Stimulated activated CD8-positive, alpha-beta memory T cell treated with anti-CD3 and anti-CD28 coated beads, Interleukin-15, amount 100 ng/mL, for 1 hour (primary cell): Measurements from ENCODE around the gene DNAH3.
"Not testable (repeated sequence)": the region's sequence is repeated elsewhere in the genome, so short reads cannot be mapped to it uniquely, and the experiment has no call there.

Experiments used
- DNase-seq: peaks from one replicate; pipeline ENCODE4 v3.0.0-alpha.2; 2020; ENCODE audit warnings: low read depth

Gene DNAH3

DNA sequence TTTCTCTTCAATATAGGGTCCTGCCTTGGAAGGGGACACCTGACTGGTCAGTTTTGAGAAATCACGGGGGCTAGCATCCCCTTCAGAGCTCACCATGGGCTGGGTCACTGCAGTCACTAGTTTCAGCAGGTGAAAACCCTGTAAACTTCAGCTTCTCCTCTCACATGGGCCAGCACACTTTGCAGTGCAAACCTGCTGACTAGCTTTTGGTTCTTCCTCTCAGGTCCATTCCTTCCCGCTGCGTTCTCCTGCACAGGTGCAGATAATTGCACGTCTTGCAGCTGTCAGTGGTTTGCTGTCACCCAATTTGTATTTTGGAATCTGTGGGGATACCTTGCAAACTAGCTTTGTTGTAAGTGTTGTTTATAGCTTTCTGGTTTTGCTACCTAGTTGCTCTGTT is 154.9 kb downstream of the DNAH3 start:
- DNase-seq: no peak

GRCh38 chr16:20989496-20990070 is 161.1 kb downstream of the DNAH3 start:
- not testable (repeated sequence) for DNase-seq

- no peak for DNase-seq
These were observed 163.6 kb downstream of the DNAH3 start for GRCh38 chr16:20987049-20987448.

GRCh38 chr16:20984019-20984418 is 166.6 kb downstream of the DNAH3 start:
- no peak for DNase-seq

DNA sequence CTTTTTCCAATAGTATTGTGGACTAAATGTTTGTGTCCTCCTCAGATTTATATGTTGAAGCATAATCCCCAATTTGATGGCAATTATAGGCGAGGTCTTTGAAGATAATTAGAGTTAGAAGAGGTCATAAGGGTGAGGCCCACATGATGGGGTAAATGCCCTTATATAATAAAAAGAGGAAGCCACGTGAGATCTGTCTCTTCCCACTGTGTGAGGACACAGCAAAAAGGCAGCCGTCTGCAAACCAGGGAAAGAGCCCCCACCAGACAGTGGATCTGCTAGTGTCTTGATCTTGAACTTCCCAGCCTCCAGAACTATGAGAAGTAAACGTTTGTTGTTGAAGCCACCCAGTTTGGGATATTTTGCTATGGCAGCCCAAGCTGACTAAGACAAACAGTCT is 174.1 kb downstream of the DNAH3 start:
- no peak for DNase-seq

DNA sequence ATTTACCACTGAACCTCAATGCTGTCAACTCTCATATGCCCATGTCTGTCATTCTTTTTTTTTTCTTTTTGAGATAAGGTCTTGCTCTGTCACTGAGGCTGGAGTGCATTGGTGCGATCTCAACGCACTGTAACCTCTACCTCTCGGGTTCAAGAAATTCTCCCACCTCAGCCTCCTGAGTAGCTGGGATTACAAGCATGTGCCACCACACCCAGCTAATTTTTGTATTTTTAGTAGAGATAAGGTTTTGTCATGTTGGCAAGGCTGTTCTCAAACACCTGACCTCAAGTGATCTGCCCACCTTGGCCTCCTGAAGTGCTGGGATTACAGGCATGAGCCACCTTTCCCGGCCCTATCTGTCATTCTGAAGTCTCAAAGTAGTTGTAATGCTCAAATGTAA is 177.4 kb downstream of the DNAH3 start:
- DNase-seq: not testable (repeated sequence)

- no peak for DNase-seq
These were observed 179.2 kb downstream of the DNAH3 start for GRCh38 chr16:20971401-20971800.

- no peak for DNase-seq
These were observed 181.3 kb downstream of the DNAH3 start for GRCh38 chr16:20969386-20969785.

DNA sequence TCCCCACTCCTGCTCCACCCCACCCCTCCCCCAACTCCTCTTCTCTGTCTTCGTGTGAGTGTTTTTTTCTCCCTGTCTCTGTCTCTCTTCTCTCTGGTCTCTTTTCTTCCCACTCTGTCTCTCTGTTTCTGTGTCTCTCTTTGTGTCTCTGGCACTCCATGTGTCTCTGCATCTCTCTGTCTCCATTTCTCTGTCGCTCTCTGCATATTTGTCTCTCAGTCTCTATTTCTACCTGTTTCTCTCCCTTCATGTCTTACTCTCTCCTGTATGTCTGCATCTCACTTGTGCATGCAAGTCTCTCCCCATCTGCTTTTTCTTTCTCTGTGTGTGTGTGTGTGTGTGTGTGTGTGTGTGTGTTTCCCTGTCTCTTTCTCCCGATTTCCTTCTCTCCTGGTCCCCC is 181.9 kb downstream of the DNAH3 start:
- no peak for DNase-seq

GRCh38 chr16:20960899-20961298 is 189.7 kb downstream of the DNAH3 start:
- no peak for DNase-seq

- DNase-seq: no peak
These were observed 193.5 kb downstream of the DNAH3 start for GRCh38 chr16:20957153-20957552.

DNA sequence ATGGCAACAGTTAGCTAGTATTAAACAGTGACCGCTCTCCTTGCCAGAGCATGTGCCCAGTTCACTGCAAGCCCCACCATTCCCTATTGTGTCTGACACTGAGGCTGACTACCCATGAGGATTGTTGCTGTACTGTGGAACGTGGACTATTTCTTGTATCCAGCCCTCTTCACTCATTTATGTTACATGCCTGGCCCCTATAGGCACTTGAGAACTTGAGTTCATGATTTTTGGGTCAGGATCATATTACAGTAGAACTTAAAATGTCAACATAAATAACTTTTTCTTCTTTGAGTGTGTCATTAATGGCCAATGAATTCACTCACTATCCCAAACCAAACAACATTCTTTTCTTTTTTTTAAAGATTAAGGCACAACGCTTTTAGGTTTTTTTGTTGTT is 194.3 kb downstream of the DNAH3 start:
- DNase-seq: no peak

GRCh38 chr16:20954574-20954973 is 196.1 kb downstream of the DNAH3 start:
- no peak for DNase-seq

GRCh38 chr16:20952139-20952920 is 198.3 kb downstream of the DNAH3 start:
- no peak for DNase-seq

- no peak for DNase-seq
These were observed 200.4 kb downstream of the DNAH3 start for GRCh38 chr16:20950294-20950693.

DNA sequence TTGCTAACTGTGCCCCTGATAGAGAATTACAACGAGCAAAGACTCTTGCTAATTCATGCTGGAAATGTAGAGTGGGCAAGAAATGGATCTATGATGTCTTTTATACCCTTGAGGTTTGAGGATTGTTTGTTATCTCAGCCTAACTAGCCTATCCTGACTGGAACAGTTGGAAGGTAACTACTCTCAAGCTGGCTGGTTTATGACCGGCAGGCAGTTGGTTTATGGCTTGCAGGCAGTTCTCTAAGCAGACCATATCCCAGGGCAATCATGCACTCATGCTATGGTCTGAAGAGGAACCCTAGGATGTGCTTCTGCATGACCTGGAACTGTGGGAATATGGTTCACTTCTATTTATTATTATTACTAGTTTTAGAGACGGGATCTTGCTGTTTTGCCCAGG is 201.0 kb downstream of the DNAH3 start:
- DNase-seq: no peak

- DNase-seq: no peak
These were observed 202.2 kb downstream of the DNAH3 start for GRCh38 chr16:20948444-20948843.

DNA sequence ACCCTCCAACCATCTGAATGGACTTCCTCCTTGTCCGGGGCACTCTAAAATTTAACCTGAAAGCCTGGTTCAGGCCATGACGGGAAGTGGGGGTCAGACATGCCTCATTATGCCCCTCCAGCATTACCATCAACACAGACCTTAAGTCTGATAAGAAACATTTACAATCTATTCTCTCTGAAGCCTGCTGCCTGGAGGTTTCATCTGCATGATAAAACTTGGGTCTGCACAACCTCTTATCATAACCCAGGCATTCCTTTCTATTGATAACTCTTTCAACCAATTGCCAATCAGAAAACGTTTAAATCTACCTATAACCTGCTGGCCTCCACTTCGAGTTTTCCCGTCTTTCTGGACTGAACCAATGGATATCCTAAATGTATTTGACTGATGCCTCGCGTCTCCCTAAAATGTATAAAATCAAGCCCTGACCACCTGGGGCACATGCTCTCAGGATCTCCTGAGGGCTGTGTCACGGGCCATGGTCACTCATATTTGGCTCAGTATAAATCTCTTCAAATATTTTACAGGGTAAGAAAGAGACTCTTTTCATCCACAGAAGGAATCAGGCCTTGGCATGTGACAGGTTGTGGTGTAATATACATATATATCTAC is 204.5 kb downstream of the DNAH3 start:
- no peak for DNase-seq

DNA sequence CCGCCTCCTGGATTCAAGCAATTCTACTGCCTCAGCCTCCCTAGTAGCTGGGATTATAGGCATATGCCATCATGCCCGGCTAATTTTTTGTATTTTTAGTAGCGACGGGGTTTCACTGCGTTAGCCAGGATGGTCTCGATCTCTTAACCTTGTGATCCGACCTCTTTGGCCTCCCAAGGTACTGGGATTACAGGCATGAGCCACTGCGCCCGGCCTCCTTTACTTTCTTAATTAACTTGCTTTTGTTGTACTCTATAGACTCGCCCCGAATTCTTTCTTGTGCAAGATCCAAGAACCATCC is 205.1 kb downstream of the DNAH3 start:
- DNase-seq: not testable (repeated sequence)

DNA sequence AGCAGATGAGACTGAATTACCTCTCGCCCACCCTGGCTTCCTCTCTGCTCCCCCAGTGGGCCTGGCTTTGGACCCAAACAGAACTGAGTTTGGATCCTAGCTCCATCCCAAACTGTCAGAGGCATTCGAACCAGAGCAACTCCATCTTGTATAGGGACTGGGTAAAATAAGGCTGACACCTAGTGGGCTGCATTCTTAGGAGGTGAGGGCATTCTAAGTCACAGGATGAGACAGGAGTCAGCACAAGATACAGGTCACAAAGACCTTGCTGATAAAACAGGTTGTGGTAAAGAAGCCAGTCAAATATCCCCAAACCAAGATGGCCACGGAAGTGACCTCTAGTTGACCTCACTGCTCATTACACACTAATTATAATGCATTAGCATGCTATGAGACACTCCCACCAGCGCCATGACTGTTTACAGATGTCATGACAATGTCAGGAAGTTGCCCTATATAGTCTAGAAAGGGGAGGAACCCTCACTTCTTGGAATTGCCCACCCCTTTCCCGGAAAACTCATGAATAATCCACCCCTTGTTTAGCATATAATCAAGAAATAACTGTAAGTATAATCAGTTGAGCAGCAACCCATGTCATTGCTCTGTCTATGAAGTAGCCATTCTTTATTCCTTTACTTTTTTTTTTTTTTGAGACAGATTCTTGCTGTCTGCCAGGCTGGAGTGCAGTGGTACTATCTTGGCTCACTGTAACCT is 205.6 kb downstream of the DNAH3 start:
- DNase-seq: no peak

DNA sequence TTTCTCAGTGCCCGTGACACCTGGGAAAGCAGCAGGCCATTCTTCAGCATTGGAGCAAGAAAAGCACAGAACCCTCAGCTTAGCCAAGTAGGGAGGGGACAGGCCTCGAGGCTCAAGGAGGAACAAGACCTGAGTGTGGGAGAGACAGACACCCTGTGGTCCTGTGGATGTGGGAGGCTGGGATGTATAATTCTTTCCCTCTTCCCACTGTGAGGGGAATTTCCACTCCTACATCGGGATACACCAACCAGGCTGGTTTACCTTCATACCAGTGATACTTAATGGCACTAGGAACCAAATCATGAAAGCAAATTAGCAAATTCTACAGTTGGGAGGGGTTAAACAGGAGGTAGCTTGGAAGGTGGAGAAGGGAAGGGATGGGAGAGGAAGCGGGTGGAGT is 208.4 kb downstream of the DNAH3 start:
- no peak for DNase-seq

DNA sequence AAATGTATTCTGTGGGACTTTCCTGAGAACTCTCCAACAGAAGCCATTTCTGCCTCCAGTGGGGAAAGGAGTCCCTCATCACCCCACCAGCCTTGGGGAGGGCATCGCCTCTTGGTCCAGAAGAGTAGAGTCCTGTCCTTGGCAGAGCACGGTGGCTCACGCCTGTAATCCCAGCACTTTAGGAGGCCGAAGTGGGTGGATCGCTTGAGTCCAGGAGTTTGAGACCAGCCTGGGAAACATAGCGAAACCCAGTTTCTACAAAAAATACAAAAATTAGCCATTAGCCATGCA is 209.1 kb downstream of the DNAH3 start:
- DNase-seq: no peak

GRCh38 chr16:20940871-20941635 is 209.6 kb downstream of the DNAH3 start:
- DNase-seq: no peak
